ENCODE data around the gene WNT1.

Gene WNT1

DNA sequence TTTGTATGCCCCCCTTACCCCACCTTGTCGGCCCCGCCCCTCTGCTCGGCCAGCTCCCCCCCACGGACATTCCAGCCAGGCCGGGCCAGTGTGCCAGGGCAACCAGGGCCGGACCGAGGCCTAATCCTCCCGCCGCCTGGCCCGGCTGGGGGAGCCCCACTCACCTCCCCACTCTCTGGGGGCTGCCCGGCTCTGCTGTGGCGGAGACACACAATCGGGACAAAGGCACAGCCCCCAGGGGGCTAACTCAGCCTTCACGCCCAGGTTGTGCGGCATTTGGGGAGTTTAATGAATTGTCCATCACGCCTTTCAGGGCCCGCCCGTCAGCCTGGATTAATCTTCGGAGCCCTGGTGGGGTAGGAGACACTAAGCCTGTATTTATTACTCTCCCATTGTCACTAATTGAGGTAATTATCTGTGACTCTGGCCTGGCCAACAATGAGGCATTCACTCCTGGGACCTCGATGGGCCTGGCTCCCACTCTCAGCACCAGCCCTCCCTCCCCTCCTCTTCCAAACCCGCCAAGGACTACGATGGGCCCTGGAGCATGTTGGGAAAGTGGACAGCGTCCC is 8.7 kb downstream of the WNT1 start:
- Histone ChIP-seq H3K4me1 (ENCODE audit: insufficient read depth, low read length, severe bottlenecking) (no peaks in the 10 kb centered on the region), H3F3A (ENCODE audit: insufficient read depth, low read length) (no peaks in the 10 kb centered on the region), H3K79me2 (ENCODE audit: insufficient read depth, low read length) (no peaks in the 10 kb centered on the region), H3K27me3 (ENCODE audit: insufficient read depth, low read length) (peaks cover 4% of the 10 kb centered on the region), H3K27ac (ENCODE audit: low read depth, low read length, poor library complexity, severe bottlenecking) (no peak overlapping the region), H3K9ac (ENCODE audit: low read length) (no peak overlapping the region), H3K4me2 (ENCODE audit: low read length) (no peak overlapping the region), H3K9me2 (ENCODE audit: low read depth, low read length) (no peaks in the 10 kb centered on the region), H3K4me3 (ENCODE audit: low read depth, low read length, poor library complexity, severe bottlenecking) (no peak overlapping the region), H4K20me1 (ENCODE audit: insufficient read depth, low read length) (no peaks in the 10 kb centered on the region), H2AFZ (ENCODE audit: low read length) (no peak overlapping the region), H3K9me3 (ENCODE audit: low read length) (no peaks in the 10 kb centered on the region), H3K36me3 (ENCODE audit: insufficient read depth, low read length) (no peaks in the 10 kb centered on the region)
- no peak for TF ChIP-seq EZH2 (IDR thresholded peaks at IDR 0.05; ENCODE audit: borderline replicate concordance, low read length)
- TF ChIP-seq, protein P1, sequence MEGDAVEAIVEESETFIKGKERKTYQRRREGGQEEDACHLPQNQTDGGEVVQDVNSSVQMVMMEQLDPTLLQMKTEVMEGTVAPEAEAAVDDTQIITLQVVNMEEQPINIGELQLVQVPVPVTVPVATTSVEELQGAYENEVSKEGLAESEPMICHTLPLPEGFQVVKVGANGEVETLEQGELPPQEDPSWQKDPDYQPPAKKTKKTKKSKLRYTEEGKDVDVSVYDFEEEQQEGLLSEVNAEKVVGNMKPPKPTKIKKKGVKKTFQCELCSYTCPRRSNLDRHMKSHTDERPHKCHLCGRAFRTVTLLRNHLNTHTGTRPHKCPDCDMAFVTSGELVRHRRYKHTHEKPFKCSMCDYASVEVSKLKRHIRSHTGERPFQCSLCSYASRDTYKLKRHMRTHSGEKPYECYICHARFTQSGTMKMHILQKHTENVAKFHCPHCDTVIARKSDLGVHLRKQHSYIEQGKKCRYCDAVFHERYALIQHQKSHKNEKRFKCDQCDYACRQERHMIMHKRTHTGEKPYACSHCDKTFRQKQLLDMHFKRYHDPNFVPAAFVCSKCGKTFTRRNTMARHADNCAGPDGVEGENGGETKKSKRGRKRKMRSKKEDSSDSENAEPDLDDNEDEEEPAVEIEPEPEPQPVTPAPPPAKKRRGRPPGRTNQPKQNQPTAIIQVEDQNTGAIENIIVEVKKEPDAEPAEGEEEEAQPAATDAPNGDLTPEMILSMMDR (IDR thresholded peaks at IDR 0.05; ENCODE audit: low read length), result no peak

DNA sequence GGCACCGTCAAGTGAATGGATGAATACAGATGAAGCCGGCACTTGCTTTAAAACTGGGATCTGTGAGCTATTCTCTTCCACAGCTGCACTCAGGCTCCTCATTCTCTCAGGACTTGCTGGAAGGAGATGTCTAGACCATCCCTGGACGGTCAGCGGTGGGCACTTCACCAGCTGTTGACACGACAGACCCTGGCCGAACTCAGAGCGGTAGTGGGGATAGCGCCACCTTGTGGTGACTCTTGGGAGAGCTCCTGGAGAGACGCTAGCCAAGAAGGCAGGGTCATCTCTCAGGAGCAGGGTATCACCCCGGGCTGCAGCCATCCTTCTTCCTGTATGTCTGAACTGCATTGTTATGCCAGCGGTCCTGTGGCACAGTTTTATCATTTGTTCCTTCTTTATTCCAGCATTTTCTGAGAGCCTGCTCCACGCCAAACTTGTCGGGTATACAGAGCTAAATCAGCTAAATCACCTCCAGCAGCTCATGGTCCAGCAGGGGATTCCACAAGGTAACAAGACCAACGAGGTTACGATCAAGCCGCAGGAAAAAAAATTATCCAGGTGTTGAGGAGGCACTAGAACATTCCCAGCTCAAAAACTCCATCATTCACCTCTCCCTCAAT is 10.0 kb downstream of the WNT1 start:
- H2AFZ ChIP-seq (ENCODE audit: low read length), result no peak overlapping the region

DNA sequence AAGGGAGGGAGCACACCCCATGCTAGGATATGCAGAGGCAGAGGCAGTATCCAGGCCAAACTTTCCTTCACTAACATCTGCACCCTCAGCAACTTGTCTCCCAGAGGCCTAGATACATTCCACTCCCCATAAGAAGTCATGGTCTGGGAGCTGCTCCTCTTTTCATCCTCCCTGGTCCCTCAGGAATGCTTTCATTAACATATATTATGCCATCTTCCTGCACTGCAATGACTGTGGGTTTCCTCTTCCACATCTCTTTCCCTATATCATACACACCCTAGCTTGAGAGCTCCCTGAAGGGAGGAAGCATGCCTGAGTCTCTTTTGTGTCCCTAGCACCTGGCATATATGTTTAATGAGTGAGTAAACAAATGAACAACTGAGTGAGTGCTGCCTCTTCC is 12.4 kb downstream of the WNT1 start:
- Histone ChIP-seq H3K4me1 (ENCODE audit: insufficient read depth, low read length, severe bottlenecking) (no peaks in the 10 kb centered on the region), H3K79me2 (ENCODE audit: insufficient read depth, low read length) (no peaks in the 10 kb centered on the region), H3K4me3 (ENCODE audit: low read depth, low read length, poor library complexity, severe bottlenecking) (no peak overlapping the region), H3K36me3 (ENCODE audit: insufficient read depth, low read length) (no peaks in the 10 kb centered on the region), H3K9me3 (ENCODE audit: low read length) (no peaks in the 10 kb centered on the region), H3K27me3 (ENCODE audit: insufficient read depth, low read length) (peaks cover 4% of the 10 kb centered on the region), H3K9ac (ENCODE audit: low read length) (no peak overlapping the region), H3K9me2 (ENCODE audit: low read depth, low read length) (no peaks in the 10 kb centered on the region), H3K27ac (ENCODE audit: low read depth, low read length, poor library complexity, severe bottlenecking) (no peak overlapping the region), H3K4me2 (ENCODE audit: low read length) (no peak overlapping the region), H3F3A (ENCODE audit: insufficient read depth, low read length) (no peaks in the 10 kb centered on the region), H2AFZ (ENCODE audit: low read length) (no peak overlapping the region), H4K20me1 (ENCODE audit: insufficient read depth, low read length) (no peaks in the 10 kb centered on the region)
- TF ChIP-seq, protein P1 (IDR thresholded peaks at IDR 0.05; ENCODE audit: low read length), result no peak

More for the DNA sequence above, 10.0 kb downstream of the WNT1 start:
- Histone ChIP-seq H3K4me1 (ENCODE audit: insufficient read depth, low read length, severe bottlenecking) (no peaks in the 10 kb centered on the region), H3K27ac (ENCODE audit: low read depth, low read length, poor library complexity, severe bottlenecking) (no peak overlapping the region), H3K36me3 (ENCODE audit: insufficient read depth, low read length) (no peaks in the 10 kb centered on the region), H3K9ac (ENCODE audit: low read length) (no peak overlapping the region), H3K9me2 (ENCODE audit: low read depth, low read length) (no peaks in the 10 kb centered on the region), H3F3A (ENCODE audit: insufficient read depth, low read length) (no peaks in the 10 kb centered on the region), H3K79me2 (ENCODE audit: insufficient read depth, low read length) (no peaks in the 10 kb centered on the region), H3K9me3 (ENCODE audit: low read length) (no peaks in the 10 kb centered on the region), H3K4me3 (ENCODE audit: low read depth, low read length, poor library complexity, severe bottlenecking) (no peak overlapping the region), H3K27me3 (ENCODE audit: insufficient read depth, low read length) (peaks cover 4% of the 10 kb centered on the region), H4K20me1 (ENCODE audit: insufficient read depth, low read length) (no peaks in the 10 kb centered on the region), H3K4me2 (ENCODE audit: low read length) (no peak overlapping the region)
- TF ChIP-seq, protein P1 (IDR thresholded peaks at IDR 0.05; ENCODE audit: low read length), result peak; percentile 89
- TF ChIP-seq EZH2 (IDR thresholded peaks at IDR 0.05; ENCODE audit: borderline replicate concordance, low read length), result no peak
